Peyer's patch (tissue), 4 donors: Measurements from ENCODE around the gene ACBD6. TPM values are rescaled to one million over a fixed set of nuclear protein-coding genes. Genes with fewer than 3 reads are reported as not detected.

Experiments
- DNase-seq, 3 donors: peaks; one replicate each; pipeline ENCODE4 v3.0.0-alpha.2; 2017 to 2019
- H3K27ac ChIP-seq, 4 donors: fragments of 200-600 bp; sonication (generic); one replicate each; pipeline ENCODE4 v1.5.1; 2016 to 2019
- H3K27me3 ChIP-seq, 2 donors: fragments of 200-600 bp; sonication (generic); one replicate each; pipeline ENCODE4 v1.5.1; 2019
- H3K36me3 ChIP-seq, 3 donors: fragments of 200-600 bp; sonication (generic); one replicate each; pipeline ENCODE4 v1.5.1; 2016 to 2019
- H3K4me1 ChIP-seq, 4 donors: fragments of 200-600 bp; sonication (generic); one replicate each; pipeline ENCODE4 v1.5.1; 2016 to 2019
- H3K4me3 ChIP-seq, 4 donors: fragments of 200-600 bp; sonication (generic); 1 replicate in 3 of 4; 2 replicates in 1 of 4; pipeline ENCODE4 v1.5.1; 2016 to 2019; ENCODE audit warnings: mild to moderate bottlenecking in 1 of 4
- H3K9me3 ChIP-seq, 4 donors: fragments of 200-600 bp; sonication (generic); one replicate each; pipeline ENCODE4 v1.5.1; 2016 to 2019; ENCODE audit warnings: mild to moderate bottlenecking in 1 of 4
- CTCF ChIP-seq, 6 experiments: fragments of 450-650 bp in 4 of 6; fragments of 200-600 bp in 2 of 6; sonication (generic) in 1 of 6; IDR thresholded peaks; one replicate each; pipeline ENCODE4 v1.5.1; 2017 to 2019; ENCODE audit warnings: antibody characterized with exemption in 6 of 6, mild to moderate bottlenecking in 3 of 6, moderate library complexity in 1 of 6
- POLR2A ChIP-seq, 2 donors: fragments of 450-650 bp; IDR thresholded peaks; one replicate each; pipeline ENCODE4 v1.5.1; 2017; ENCODE audit warnings: antibody characterized with exemption in 2 of 2, mild to moderate bottlenecking in 2 of 2, moderate library complexity in 2 of 2
- total RNA-seq, 4 donors: library from RNA; depleted of rRNA; stranded (reverse); fragments of >200 nt; gene quantifications; one replicate each; pipeline ENCODE4 v1.1.0, GENCODE V29; 2016

The ACBD6 gene
- total RNA-seq, 4 donors from 2014 or later = 32.2 to 56.1 (median 32.7) TPM

GRCh38 chr1:180503280-180503862 lies 994 bp upstream of the ACBD6 start:
- no peaks in the 10 kb centered on the region for H3K36me3 ChIP-seq
- peak overlapping the region; percentile 85 to 91 (median 87) for H3K27ac ChIP-seq
- no peaks in the 10 kb centered on the region for H3K27me3 ChIP-seq
- no peak for DNase-seq
- TF ChIP-seq CTCF (IDR thresholded peaks at IDR 0.05) = no peak
- no peak for TF ChIP-seq POLR2A (IDR thresholded peaks at IDR 0.05)
- H3K4me1 ChIP-seq = peaks cover 0 to 19% (median 0%) of the 10 kb centered on the region in 4 donors
- peak overlapping the region; percentile 73 to 96 (median 84) for H3K4me3 ChIP-seq
- no peaks in the 10 kb centered on the region for H3K9me3 ChIP-seq

GRCh38 chr1:180501865-180502360 lies 464 bp downstream of the ACBD6 start:
- TF ChIP-seq CTCF (IDR thresholded peaks at IDR 0.05) = no peak
- no peak for TF ChIP-seq POLR2A (IDR thresholded peaks at IDR 0.05)
- H3K27ac ChIP-seq = peak overlapping the region; percentile 85 to 91 (median 87)
- H3K27me3 ChIP-seq = no peaks in the 10 kb centered on the region
- H3K4me1 ChIP-seq = peaks cover 0 to 19% (median 0%) of the 10 kb centered on the region in 4 donors
- H3K4me3 ChIP-seq = peak overlapping the region; percentile 73 to 96 (median 84)
- no peaks in the 10 kb centered on the region for H3K36me3 ChIP-seq
- H3K9me3 ChIP-seq = no peaks in the 10 kb centered on the region
- DNase-seq = no peak

GRCh38 chr1:180500689-180501088 lies 1.7 kb downstream of the ACBD6 start:
- Histone ChIP-seq H3K36me3 (no peaks in the 10 kb centered on the region), H3K27ac (no peak overlapping the region), H3K4me3 (no peak overlapping the region), H3K9me3 (no peaks in the 10 kb centered on the region), H3K27me3 (no peaks in the 10 kb centered on the region), H3K4me1 (peaks cover 0 to 19% (median 0%) of the 10 kb centered on the region in 4 donors)
- TF ChIP-seq CTCF (IDR thresholded peaks at IDR 0.05) = no peak
- no peak for DNase-seq

GRCh38 chr1:180498594-180498993 lies 3.8 kb downstream of the ACBD6 start:
- Histone ChIP-seq H3K27me3 (no peaks in the 10 kb centered on the region), H3K9me3 (no peaks in the 10 kb centered on the region), H3K36me3 (no peaks in the 10 kb centered on the region), H3K4me1 (peaks cover 0 to 19% (median 0%) of the 10 kb centered on the region in 4 donors), H3K27ac (no peak overlapping the region), H3K4me3 (no peak overlapping the region)
- DNase-seq = no peak
- no peak for TF ChIP-seq POLR2A (IDR thresholded peaks at IDR 0.05)
- no peak for TF ChIP-seq CTCF (IDR thresholded peaks at IDR 0.05)

- Histone ChIP-seq H3K4me1 (peaks cover 0 to 14% (median 0%) of the 10 kb centered on the region in 4 donors), H3K9me3 (no peaks in the 10 kb centered on the region), H3K4me3 (no peak overlapping the region), H3K36me3 (no peaks in the 10 kb centered on the region), H3K27me3 (no peaks in the 10 kb centered on the region), H3K27ac (no peak overlapping the region)
- DNase-seq = no peak
- TF ChIP-seq CTCF (IDR thresholded peaks at IDR 0.05) (no peak), POLR2A (IDR thresholded peaks at IDR 0.05) (no peak)
Observed at GRCh38 chr1:180497826-180498225, 4.6 kb downstream of the ACBD6 start.
